ENCODE data around the gene IRF2BP2.

IRF2BP2 gene

DNA sequence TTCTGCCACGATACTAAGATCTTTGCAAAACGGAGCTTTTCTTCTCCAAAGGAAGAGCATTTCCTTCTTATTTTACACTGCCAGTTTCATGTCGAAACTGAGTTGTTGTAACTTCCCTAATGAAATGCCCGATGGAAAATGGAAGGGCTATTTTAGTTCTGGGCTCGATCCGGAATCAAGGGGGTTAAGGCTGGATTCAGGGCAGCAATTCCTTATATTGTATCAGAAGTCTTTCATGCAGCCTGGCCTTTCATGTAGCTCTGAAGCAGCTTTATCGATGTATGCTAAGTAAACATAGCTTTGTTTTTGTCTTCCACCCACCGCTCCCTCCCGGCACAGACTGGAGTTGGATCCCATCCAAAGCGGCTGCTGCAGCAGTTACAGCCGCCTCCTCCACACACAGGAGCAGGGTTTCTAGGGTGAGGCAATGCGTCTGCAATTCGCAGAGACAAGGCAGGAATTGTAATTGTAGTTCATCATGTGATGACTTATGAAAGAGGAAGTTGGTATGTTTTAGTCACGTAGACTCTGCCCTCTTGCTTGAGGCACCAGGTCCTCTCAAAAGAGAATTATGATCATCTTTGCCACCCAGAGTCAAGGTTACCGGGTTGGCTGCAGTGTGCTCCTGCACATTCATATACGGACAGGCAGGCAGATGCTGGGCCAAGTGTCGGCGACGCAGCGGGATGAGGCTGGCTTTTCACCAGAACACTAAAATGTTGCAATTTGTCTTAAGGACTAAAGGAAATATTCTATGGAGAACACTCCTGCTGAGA, 2.6 kb upstream of the IRF2BP2 start:
- DNase-seq (ENCODE audit: low spot score): peak; percentile 97

DNA sequence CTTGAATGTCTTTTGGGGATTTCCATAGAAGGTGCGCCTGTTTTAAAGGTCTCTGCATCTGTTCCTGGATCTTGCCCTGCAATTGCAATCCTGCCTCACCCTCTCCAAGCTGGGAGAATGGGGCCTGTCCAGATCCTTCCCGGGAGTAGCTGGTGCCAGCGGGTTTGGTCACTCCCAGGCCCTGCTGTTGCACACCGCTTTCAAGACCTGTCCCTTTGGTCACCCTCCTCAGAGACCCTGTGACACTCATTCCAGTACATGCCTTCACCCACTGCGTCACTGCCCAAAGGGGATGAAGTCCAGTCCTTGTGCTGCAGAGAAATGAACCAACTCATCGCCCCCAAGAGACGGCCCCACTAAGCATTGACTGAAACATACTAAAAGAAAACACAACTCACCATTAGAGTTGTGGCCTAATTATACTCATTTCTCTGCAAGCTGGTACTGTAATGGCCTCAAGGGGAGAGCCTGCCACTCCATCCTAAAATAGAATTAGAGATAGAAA, 1.9 kb upstream of the IRF2BP2 start:
- DNase-seq (ENCODE audit: low spot score): peak; percentile 39

DNA sequence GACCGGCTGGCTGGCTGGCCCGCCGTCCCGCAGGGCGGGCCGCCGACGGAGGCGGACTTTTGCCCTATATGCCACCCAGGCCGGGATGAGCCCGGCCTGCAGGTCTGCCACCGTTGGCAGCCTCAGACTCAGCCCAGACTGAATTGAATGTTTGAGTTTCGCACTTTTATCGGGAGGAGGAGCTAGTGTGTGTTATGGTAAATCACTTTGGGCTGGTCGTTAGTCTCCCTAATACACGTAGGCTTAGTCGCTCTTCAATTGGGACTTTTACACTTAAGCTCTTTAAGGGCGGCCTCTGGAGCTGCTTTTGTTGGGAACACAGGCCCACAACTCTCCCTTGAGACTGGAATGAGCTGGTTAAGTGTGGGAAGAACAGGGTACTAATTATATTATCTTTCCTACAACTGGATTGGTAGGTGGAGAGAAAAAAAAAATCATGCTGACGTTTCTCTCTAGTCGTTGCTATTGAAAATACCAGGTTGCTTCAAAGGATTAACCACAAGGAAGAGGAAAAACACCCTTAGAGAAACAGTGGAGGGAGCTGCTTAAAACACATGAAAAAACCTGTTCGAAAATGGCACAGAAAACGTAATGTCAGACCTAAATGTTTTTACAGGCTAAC, 1.4 kb upstream of the IRF2BP2 start:
- DNase-seq (ENCODE audit: low spot score): peak; percentile 81

DNA sequence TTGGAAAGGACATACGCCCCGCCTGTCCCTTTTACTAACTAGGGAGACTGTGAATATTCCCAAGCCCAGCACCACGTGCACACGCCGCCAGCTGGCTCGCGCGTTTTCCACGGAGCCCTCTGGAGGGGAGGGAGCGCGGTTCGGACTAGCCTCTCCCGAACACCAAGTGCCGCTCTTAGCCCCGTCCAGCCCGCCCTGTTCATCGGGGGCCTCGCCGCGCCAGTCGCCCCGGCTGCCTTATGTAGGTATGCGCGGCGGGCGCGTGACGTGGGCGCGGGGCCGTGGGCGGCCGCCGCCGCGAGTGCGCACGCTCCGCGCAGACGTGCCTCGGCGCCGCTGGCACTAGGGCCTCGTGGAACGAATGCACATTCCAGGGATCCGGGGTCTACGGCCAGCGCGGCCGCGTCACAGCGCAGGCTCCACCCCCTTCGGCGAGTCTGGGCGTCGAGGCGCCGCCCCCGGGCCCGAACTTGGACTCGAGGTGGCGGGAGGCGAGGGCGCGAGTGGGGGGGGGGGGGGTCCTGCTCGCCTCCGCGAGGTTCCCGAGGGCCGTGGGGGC, 767 bp upstream of the IRF2BP2 start:
- peak; percentile 97 for DNase-seq (ENCODE audit: low spot score)

DNA sequence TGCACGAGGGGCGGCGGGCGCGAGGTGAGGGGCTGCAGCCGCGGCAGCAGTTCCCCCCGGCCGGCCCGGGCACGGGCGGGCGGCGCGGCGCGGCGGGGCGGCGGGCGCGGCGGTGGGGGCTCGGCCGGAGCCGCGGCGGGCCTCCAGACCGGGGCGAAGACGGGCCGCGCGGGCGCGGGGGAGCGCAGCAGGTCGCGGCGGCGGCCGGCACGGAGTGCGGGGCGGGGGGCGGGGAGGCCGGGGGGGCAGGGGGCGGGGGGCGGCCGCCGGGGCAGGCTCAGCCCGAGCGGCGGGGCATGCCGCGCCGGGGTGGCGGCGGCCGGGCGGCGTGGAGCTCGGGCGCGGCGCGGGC, 311 bp downstream of the IRF2BP2 start:
- DNase-seq (ENCODE audit: low spot score): no peak

DNA sequence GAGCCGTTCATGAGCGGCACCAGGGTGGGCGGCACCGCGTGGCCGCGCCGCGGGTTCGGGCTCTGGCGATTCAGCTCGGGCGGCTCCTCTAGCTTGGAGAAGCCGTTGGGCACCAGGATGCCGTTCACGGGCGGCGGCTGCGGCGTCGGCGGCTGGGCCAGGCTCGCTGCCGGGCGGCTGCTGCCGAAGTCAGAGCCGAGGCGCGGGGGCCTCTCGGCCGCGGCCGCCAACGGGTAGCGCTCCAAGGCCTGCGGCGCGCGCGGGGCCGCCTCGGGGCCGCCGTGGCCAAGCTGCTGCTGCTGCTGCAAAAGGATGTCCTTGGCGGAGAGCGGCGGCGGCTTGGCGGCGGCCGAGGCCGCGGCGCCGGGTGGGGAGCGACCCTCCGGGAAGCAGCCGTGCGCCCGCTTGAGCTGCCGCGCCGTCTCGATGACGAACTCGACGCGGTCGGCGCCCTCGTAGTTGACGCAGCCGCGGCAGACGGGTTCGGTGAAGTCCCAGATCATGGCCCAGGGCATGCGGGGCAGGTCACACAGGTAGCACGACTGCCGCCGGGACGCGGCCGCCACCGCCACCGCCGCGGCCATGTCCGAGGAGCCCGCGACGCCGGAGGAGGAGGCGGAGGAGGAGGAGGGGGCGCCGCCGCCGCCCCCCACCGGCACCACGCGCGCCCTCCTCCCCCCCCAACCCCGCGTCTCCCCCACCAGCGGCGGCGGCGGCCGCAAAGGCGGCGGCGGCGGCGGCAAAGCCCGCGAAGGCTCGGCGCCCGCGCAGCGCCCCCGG, 877 bp downstream of the IRF2BP2 start:
- peak; percentile 54 for DNase-seq (ENCODE audit: low spot score)

DNA sequence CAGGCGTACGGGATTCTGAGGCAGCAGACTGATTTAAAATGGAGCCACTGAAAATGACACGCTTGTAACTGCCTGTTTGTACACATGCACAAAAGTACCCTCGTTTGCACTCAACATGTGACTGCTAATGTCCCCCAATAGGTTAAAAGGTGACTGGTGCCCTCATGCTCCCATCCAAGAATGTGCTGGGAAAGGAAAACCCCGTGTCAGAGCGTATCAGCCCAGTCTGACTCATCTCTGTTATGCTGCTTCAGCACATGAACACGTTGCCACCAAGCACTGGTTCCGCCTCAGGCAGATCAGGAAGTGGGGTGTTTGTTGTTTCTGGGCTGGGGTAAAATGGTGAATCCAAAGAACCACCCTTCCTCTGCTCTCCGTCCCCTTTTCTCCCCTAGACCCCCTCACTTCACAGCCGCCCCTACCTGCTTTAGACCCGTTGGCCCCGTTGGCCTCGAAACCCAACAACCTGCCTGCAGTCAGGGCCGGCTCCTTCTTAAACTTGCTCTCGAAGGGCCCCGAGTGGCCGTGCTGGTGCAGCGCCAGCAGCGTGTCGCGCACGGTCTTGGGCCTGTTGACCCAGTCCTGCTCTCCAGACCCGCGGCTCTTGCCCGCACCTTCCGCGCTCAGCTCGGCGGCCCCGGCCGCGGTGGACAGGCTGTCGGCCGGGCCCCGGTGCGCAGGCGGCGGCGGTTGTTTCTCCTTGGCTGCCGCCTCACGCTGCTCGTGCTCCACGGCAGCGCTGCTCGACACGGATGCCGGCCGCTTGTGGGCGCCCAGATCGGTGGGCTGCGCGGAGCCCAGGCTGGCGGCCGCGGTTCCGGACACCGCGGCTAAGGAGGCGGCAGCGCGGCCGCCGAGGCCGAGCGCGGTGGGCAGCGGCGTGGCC, 1.7 kb downstream of the IRF2BP2 start:
- DNase-seq (ENCODE audit: low spot score): peak; percentile 83

DNA sequence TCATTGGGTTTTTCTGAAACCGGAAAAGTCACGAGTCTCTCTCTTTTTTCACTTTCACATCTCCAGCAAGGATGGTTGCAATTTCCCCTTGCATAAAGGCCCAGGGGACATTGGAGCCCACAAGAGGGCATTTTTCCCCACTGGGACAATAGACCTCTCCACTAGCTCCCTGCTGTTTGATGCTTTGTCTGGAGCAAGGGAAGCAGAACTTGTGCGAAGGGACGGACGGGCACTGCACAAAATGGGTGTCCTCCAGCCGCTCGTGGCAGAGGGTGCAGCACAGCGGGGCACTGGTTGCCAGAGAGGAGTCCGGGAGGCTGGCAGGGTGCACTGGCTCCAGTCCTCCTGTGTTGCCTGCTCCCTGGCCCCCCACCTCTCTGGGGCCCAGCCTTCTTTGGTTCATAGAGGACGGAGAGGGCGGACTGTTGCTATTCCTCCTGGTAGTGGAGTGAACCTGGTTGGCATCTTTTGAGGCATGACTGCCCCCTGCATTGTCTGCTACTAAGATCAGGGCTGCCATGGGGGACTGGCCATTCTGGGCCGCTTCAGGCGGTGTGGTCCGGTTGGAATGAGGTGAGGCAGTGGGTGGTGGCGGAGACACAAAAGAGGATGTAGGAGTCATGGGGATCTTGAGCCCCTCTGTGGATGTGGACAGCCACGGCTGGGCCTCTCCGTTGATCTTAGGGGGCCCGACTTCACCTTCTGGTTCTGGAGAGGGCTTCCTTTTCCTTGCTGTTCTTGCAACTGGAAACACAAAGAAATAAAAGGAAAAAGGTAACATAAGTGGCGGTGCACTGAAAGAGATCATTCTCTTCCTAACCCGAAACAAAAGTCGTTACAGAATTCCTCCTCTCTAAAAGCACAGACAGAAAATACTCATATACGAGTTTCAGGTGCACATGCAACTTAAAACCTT, 2.6 kb downstream of the IRF2BP2 start:
- peak; percentile 78 for DNase-seq (ENCODE audit: low spot score)

DNA sequence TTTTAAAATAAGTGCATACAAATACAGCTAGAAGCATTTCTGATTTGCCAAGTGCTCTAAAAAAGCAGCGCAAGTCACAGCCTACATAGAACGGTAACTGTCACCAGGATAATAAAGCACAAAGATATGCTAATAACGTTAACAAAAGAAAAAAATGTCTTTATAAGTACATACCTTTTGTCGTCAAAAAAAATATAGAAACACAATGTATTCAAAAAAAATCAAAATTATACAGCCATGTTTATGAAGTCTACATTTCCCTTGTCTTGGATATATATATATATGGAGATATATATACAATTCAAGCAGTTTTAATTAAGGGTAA, 3.2 kb downstream of the IRF2BP2 start:
- DNase-seq (ENCODE audit: low spot score): no peak

DNA sequence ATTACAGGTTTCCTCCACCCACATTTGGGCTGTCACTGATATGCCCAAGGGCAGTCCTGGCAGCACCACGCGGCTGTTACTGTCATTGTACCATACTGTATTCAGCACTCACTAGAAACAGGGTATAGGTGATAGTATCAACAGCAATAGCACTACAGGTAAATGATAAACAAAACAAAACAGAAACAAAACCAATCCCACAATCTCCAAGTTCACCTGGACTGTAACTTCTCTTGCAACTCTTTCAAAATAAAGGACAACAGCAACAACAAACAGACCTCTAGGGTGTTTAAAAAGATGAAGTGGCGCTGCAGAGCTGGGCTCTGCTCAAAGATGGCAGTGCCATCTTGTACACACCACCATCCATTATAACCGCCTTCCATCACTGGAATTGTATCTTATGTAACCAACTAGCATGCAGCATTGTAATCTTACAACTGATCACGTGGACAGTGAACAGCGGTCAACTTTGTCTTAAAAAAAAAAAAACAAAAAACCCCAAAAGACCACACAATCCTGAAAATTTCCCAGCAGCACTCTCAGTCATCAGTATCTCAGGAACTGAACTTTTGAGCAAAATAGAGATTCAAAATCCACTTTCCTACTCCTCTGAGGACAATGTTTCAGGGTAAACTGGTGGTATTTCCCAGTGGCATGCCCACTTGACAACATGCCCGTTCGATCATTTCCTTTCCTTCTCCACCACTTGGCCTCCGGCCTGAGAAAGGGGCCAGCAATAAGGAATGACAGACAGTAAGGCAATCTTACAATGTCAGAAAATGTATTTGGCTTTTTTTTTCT, 3.8 kb downstream of the IRF2BP2 start:
- DNase-seq (ENCODE audit: low spot score): peak; percentile 70

DNA sequence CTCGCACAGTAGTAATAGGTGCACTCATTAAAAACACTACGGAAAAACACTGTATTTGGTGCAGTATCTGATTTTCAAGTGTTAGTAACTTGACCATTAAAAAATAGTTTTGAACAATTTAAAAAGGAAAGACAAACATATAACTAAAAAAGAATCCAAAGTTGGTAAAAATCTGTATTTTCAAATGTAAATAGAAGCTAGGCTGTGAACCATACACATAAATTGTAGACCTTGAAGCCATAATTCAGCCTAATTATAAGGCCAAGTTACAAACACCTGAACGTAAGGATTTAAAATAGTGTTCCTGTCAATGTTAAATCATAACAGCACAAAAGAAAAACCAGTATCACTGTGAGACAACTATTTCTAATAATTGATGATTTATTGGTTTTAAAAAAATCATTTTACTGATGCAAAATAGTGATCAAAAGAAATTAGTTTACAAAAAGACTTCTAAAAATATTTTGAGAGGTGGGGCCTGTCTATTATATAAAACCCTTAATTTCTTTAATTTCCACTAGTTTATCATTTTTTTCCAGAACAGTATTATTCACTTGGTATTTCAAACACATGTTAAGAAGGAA, 4.5 kb downstream of the IRF2BP2 start:
- DNase-seq (ENCODE audit: low spot score): no peak

DNA sequence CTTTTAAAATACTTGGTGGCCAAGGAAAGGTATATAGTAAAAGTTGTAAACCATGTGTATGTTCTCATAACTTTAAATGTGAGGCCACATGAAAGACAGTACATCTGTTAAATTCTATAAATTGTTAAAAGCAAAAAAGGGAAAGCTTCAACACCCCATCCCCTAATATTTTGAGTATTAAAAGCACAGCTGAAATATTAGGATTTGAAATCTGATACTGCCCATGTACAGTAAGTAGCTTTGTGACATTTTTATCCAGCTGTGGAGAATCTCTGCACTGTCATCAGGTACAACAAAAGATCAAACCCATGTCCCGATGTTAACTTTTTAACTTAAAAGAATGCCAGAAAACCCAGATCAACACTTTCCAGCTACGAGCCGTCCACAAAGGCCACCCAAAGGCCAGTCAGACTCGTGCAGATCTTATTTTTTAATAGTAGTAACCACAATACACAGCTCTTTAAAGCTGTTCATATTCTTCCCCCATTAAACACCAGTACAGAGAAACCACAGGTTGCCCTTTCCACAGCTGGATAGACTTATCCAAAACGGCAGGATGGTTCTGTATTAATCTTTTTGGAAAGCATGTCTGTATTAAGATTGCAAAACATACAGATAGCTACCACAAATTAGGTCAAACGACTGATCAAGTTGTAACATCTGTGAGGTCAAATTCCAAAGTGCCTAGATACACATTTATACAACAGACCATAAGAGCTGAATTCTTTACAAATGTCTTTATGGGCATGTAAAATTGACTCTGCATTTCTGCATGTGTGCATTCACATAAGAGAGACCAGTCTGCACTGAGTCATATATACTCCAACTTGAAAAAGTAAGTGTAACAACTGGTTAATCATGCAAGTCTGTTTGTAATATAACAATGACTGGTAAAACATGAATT, 5.2 kb downstream of the IRF2BP2 start:
- DNase-seq (ENCODE audit: low spot score): no peak

DNA sequence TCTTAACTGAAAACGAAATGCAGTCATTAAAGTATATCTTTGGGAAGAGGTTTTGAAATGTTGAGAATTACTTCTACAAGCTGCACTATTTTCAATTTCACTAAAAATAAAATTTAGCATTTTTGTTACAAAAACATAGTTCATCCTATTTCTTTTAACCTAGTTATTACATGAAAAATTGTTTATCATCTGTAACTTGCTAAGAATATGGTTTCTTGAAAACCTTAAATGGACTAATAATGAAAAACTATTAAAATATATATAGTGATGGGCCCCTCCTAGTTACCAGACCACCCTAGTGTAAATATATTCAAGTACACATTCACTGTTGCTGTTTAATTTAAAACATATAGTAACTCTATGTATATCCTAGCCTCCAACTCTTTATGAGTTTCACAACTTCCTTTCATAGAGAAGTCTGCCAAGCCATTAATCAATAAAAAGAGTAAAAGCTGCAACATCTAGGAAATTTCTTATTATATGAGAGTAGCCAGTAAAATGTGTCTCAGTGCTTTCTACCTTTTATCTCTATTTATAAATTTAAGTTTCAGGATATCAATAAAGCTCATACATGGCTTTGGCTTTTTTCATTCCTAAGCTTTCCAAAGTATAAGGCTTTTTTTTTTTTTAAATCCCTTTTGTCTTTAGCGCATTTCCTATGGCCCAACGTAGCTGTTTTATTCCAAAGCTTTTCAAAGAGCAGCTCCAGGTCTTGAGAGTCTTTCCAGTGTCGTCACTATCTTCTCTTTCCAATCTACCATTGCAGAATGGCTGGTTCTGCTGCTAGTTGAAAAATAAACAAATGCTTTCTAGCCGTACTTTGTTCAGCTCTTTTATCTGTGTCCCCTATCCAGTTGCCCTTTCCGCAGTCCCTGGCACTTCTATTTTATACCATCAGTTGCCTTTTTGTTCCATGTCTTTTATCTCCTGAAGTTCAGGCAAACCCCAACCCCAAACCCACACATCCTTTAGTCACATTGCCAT, 6.5 kb downstream of the IRF2BP2 start:
- no peak for DNase-seq (ENCODE audit: low spot score)

DNA sequence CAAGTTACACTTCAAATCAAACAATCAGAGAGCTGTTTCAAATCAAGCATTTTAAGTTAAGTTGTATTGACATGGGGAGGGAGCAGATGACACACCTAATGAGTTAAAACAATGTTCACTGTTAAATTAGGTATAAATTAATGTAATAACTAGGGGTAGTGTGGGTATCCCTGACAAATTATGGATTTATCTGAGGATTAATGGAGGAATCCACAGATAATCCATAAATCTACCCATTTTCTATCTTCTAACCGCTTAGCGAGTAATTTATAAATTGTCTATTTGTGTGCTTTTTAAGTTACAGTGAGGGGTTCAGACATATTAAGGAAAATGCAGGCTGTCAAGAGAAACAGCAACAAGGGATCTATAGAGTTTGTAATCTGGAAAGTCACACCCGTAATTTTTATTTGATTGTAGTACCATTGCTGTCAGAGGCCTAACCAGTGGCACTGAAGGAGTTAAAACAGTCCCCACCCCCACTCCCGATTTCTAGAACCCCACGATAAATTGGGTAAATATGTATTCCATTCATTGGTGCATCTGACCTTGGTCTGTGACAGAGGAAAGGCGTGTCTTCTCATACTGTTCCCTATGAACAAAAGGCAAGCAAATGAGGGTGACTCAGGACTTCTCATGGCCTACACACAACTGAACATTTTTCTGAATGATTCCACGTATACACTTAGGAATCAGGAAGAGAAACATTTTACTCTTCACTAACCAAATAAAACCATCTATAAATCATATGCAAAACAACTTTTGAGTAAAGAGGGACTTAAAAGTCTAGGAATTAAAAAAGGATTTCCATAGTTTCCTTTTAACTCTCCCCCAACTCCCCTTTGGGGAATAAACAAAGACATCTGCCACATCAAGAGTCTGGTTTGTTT, 7.4 kb downstream of the IRF2BP2 start:
- peak; percentile 62 for DNase-seq (ENCODE audit: low spot score)

DNA sequence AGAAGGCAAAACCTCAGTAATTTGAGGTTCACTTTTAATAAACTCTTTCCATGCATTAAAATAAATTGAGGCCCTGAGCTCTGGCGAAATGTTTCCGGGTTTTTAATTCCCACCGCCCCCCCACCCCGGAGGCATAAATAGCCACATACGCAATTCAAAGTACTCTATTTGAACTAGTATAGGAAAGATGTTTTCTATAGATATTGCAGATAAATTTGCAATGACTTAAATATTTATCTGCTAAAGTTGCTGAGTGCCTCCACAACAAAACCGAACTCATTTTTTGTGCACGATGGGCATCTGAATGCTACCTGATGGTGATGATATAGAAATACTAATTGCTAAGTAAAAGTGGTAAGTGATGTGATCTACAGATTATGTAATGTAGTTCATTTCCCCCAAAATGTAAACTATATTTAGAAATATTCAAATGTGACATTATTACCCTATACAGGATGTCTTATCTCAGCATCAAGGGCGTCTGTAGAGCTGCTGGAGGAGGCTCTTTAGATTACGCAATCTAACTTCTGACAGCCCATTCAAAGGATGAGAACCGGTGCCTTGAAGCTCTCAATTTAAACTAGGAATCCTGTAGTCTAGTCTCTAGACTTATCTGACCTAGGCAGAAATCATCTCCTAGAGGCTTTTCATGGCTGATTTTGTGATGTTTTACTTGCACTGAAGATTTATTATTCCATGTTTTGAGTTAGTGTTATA, 8.5 kb downstream of the IRF2BP2 start:
- DNase-seq (ENCODE audit: low spot score): peak; percentile 55

Measured in putamen (tissue), 1 donor.